Ishikawa (cell line): ENCODE results near the gene ATP2C1.

Experiments
- CEBPB ChIP-seq: IDR thresholded peaks from 2 replicates; pipeline ENCODE4 v1.6.1; 2012
- CREB1 ChIP-seq: IDR thresholded peaks from 2 replicates; pipeline ENCODE4 v1.6.1; 2012; ENCODE audit warnings: low read depth
- EGR1 ChIP-seq: IDR thresholded peaks from 2 replicates; pipeline ENCODE4 v1.6.1; 2012
- EP300 ChIP-seq: IDR thresholded peaks from 2 replicates; pipeline ENCODE4 v1.6.1; 2012; ENCODE audit warnings: borderline replicate concordance
- FOXM1 ChIP-seq: IDR thresholded peaks from 2 replicates; pipeline ENCODE4 v1.6.1; 2012; ENCODE audit warnings: low read depth, borderline replicate concordance
- MAX ChIP-seq: IDR thresholded peaks from 2 replicates; pipeline ENCODE4 v1.6.1; 2012
- NFIC ChIP-seq: IDR thresholded peaks from 2 replicates; pipeline ENCODE4 v1.6.1; 2012
- RAD21 ChIP-seq: IDR thresholded peaks from 2 replicates; pipeline ENCODE4 v1.6.1; 2012; ENCODE audit warnings: low read depth
- REST ChIP-seq: IDR thresholded peaks from 2 replicates; pipeline ENCODE4 v1.6.1; 2012; ENCODE audit warnings: low read depth, mild to moderate bottlenecking
- TAF1 ChIP-seq: IDR thresholded peaks from 2 replicates; pipeline ENCODE4 v1.6.1; 2012; ENCODE audit warnings: low read depth, mild to moderate bottlenecking
- TCF12 ChIP-seq: IDR thresholded peaks from 2 replicates; pipeline ENCODE4 v1.6.1; 2012; ENCODE audit warnings: low read depth
- TEAD4 ChIP-seq: IDR thresholded peaks from 2 replicates; pipeline ENCODE4 v1.6.1; 2012
- USF1 ChIP-seq: IDR thresholded peaks from 2 replicates; pipeline ENCODE4 v1.6.1; 2012
- YY1 ChIP-seq: IDR thresholded peaks from 2 replicates; pipeline ENCODE4 v1.6.1; 2012; ENCODE audit warnings: low read depth
- ZBTB7A ChIP-seq: IDR thresholded peaks from 2 replicates; pipeline ENCODE4 v1.6.1; 2012; ENCODE audit warnings: low read depth

ATP2C1 gene

DNA sequence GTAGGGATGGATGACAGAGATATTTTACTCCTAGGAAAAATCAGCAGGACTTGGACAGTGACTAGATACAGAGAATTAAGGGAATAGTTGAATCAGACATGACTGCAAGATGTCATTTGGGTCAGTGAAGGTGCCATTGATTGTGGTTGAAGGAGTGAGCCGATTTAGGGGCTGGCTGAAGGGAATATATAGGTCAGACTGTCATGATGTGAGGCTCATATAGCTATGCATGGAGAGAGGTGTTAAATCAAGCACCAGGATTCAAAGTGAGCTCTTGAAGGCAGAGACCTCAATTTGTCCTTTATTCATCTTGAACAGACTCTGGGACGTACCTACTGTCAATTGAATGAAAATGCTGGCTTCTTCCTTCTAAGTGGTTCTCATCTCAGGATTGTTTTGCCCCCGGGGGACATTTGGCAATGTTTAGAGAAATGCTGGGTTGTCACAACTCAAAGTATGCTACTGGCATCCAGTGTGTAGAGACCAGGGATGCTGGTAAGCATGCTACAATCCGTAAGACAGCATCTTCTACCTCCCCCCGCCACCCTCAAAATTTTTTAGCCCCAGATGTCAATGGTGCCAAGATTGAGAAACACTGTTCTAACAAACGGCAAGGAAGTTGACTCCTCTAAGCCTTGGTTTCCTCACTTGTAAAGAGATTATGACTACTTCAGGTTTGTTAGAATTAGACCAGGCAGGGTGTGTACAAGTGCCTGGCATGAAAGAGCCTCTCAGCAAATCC is 7.8 kb downstream of the ATP2C1 start:
- no peak for TF ChIP-seq NFIC
- no peak for TF ChIP-seq RAD21
- no peak for TF ChIP-seq YY1
- no peak for TF ChIP-seq FOXM1
- TF ChIP-seq MAX: no peak
- TF ChIP-seq EGR1: no peak
- TF ChIP-seq USF1: no peak
- TF ChIP-seq CREB1: no peak
- TF ChIP-seq TEAD4: no peak
- no peak for TF ChIP-seq ZBTB7A
- TF ChIP-seq EP300: no peak

DNA sequence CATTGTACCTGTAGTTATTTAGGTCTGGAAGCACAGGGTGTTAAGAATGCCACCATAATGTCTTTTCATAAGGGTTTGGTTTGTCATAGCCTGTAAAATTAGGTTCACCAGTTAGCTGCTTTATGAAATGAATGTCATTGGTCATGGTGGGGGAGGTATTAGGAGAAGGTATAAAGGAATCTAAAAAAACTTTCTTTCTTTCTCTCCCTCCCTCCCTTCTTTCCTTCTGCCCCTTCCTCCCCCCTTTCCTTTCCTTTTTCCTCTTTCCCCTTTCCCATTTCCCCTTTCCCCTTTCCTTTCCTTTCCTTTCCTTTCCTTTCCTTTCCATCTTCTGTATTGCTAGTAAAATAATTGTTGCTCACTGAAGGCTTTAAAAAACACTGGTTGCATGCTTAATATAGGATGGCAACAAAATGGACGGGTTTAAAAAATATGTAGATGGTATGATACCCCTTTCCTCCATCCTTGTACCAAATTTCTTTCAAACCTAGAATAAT is 9.6 kb downstream of the ATP2C1 start:
- TF ChIP-seq EGR1 (no peak), USF1 (no peak), YY1 (no peak), TCF12 (no peak), MAX (no peak)

DNA sequence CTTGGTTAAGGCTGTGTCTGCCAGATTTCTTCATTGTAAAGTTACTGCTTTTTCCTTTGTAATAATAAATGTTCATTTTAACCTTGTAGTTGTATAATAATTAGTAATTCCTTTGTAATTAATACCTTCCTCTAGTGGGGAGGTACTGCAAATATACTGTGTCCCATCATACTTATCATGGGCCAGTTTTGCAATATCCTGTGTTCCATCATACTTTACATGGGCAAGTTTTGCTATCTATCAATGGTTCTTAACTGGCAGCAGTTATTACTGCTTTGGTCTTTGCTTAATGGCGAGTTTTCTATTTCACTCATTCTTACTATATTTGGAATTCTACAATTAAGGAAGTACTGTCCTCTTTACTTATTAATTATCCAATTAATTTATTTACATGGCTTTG is 10.6 kb downstream of the ATP2C1 start:
- TF ChIP-seq FOXM1 (no peak), NFIC (no peak), TEAD4 (no peak), TAF1 (no peak), EGR1 (no peak), TCF12 (no peak)

DNA sequence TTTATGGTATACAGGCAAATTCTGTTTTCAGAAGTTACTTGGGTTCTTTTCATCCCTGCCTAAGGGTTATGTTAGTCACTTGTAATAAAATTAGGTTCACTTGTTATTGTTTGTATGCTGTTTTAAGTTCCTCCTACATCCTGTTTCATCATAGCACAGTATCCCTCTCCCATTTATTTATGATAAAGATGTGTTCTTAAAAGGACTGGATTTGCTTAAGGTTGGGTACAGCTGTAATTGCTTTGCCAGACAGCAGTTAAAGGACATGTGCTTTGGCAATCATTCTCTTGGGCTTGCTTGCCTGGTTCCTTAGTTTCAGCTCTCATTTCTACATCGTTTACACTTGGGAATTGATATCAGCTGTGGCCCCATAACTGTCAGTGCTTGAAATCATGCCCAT is 11.7 kb downstream of the ATP2C1 start:
- TF ChIP-seq NFIC (no peak), EGR1 (no peak), CREB1 (no peak), EP300 (no peak), TAF1 (no peak), RAD21 (no peak), TEAD4 (no peak), REST (no peak), CEBPB (no peak), MAX (no peak), YY1 (no peak), USF1 (no peak)

DNA sequence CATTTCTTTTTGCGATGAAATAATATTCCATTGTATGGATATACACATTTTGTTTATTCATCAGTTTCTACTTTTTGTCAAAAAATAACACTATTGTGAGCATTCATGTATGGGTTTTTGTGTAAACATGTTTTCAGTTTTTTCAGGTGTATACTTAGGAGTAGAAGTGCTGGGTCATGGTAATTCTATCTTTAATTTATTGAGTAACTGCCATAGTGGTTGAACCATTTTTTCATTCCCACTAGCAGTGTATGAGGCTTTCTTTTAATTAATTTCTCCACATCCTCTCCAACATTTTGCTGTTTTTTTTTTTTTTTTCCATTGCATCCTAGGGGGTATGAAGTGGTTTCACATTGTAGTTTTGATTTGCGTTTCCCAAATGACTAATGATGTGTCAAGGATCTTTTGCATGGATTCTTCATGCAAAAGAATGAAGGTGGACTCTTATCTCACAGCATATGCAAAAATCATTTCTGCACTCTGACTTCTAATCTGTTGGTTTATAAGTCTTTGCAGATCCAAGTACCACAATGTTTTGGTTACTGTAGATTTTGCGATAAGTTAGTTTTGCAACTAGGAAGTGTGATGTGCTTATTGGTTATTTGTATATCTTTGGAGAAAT is 12.6 kb downstream of the ATP2C1 start:
- TF ChIP-seq CEBPB: no peak
- no peak for TF ChIP-seq CREB1
- no peak for TF ChIP-seq TAF1
- TF ChIP-seq RAD21: no peak
- TF ChIP-seq FOXM1: no peak
- no peak for TF ChIP-seq TEAD4
- TF ChIP-seq TCF12: no peak
- no peak for TF ChIP-seq USF1
- TF ChIP-seq EGR1: no peak
- TF ChIP-seq REST: no peak
- no peak for TF ChIP-seq EP300
- TF ChIP-seq MAX: no peak
- no peak for TF ChIP-seq YY1
- TF ChIP-seq NFIC: no peak
- no peak for TF ChIP-seq ZBTB7A
